ENCODE results near the gene HAGHL. TPM values are rescaled to one million over a fixed set of nuclear protein-coding genes. Genes with fewer than 3 reads are reported as not detected.

The HAGHL gene
- total and polyA plus RNA-seq, 2 of the 8 experiments (the other 6 are each of a cell fraction or from before 2014, with no cell fraction given) = 26.6 to 26.9 TPM

DNA sequence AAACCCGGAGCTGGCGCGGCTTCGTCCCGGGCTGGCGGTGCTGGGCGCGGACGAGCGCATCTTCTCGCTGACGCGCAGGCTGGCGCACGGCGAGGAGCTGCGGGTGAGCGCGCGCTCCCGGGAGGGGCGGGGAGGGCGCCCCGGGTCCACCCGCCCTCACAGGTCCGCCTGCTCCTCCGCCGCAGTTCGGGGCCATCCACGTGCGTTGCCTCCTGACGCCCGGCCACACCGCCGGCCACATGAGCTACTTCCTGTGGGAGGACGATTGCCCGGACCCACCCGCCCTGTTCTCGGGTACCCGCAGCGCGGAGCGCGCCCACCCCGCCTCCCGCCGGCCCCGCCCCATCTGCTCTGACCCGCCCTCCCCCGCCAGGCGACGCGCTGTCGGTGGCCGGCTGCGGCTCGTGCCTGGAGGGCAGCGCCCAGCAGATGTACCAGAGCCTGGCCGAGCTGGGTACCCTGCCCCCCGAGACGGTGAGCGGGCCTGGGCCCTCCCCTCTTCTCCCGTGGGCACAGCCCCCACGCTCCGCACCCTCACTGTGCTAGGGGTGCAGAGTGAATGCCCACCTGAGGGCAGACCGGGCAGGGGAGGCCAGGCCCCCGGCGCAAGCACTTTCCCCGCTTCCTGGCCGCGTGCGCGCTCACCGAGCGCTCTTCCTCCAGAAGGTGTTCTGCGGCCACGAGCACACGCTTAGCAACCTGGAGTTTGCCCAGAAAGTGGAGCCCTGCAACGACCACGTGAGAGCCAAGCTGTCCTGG, 1.4 kb downstream of the HAGHL start (continued):
- TF ChIP-seq, protein P1, sequence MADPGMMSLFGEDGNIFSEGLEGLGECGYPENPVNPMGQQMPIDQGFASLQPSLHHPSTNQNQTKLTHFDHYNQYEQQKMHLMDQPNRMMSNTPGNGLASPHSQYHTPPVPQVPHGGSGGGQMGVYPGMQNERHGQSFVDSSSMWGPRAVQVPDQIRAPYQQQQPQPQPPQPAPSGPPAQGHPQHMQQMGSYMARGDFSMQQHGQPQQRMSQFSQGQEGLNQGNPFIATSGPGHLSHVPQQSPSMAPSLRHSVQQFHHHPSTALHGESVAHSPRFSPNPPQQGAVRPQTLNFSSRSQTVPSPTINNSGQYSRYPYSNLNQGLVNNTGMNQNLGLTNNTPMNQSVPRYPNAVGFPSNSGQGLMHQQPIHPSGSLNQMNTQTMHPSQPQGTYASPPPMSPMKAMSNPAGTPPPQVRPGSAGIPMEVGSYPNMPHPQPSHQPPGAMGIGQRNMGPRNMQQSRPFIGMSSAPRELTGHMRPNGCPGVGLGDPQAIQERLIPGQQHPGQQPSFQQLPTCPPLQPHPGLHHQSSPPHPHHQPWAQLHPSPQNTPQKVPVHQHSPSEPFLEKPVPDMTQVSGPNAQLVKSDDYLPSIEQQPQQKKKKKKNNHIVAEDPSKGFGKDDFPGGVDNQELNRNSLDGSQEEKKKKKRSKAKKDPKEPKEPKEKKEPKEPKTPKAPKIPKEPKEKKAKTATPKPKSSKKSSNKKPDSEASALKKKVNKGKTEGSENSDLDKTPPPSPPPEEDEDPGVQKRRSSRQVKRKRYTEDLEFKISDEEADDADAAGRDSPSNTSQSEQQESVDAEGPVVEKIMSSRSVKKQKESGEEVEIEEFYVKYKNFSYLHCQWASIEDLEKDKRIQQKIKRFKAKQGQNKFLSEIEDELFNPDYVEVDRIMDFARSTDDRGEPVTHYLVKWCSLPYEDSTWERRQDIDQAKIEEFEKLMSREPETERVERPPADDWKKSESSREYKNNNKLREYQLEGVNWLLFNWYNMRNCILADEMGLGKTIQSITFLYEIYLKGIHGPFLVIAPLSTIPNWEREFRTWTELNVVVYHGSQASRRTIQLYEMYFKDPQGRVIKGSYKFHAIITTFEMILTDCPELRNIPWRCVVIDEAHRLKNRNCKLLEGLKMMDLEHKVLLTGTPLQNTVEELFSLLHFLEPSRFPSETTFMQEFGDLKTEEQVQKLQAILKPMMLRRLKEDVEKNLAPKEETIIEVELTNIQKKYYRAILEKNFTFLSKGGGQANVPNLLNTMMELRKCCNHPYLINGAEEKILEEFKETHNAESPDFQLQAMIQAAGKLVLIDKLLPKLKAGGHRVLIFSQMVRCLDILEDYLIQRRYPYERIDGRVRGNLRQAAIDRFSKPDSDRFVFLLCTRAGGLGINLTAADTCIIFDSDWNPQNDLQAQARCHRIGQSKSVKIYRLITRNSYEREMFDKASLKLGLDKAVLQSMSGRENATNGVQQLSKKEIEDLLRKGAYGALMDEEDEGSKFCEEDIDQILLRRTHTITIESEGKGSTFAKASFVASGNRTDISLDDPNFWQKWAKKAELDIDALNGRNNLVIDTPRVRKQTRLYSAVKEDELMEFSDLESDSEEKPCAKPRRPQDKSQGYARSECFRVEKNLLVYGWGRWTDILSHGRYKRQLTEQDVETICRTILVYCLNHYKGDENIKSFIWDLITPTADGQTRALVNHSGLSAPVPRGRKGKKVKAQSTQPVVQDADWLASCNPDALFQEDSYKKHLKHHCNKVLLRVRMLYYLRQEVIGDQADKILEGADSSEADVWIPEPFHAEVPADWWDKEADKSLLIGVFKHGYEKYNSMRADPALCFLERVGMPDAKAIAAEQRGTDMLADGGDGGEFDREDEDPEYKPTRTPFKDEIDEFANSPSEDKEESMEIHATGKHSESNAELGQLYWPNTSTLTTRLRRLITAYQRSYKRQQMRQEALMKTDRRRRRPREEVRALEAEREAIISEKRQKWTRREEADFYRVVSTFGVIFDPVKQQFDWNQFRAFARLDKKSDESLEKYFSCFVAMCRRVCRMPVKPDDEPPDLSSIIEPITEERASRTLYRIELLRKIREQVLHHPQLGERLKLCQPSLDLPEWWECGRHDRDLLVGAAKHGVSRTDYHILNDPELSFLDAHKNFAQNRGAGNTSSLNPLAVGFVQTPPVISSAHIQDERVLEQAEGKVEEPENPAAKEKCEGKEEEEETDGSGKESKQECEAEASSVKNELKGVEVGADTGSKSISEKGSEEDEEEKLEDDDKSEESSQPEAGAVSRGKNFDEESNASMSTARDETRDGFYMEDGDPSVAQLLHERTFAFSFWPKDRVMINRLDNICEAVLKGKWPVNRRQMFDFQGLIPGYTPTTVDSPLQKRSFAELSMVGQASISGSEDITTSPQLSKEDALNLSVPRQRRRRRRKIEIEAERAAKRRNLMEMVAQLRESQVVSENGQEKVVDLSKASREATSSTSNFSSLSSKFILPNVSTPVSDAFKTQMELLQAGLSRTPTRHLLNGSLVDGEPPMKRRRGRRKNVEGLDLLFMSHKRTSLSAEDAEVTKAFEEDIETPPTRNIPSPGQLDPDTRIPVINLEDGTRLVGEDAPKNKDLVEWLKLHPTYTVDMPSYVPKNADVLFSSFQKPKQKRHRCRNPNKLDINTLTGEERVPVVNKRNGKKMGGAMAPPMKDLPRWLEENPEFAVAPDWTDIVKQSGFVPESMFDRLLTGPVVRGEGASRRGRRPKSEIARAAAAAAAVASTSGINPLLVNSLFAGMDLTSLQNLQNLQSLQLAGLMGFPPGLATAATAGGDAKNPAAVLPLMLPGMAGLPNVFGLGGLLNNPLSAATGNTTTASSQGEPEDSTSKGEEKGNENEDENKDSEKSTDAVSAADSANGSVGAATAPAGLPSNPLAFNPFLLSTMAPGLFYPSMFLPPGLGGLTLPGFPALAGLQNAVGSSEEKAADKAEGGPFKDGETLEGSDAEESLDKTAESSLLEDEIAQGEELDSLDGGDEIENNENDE (IDR thresholded peaks at IDR 0.05; ENCODE audit: insufficient replicate concordance, low read length) = no peak
- no peak for TF ChIP-seq TAF1 (IDR thresholded peaks at IDR 0.05; ENCODE audit: low read depth, low read length)
- no peak for TF ChIP-seq SRF (IDR thresholded peaks at IDR 0.05; ENCODE audit: low read depth, low read length)
- TF ChIP-seq POU5F1 (IDR thresholded peaks at IDR 0.05; ENCODE audit: low read depth, low read length) = no peak
- no peak for TF ChIP-seq RNF2 (IDR thresholded peaks at IDR 0.05; ENCODE audit: borderline replicate concordance, low read depth, low read length, missing control alignments, poor library complexity, severe bottlenecking)
- TF ChIP-seq SIX5 (IDR thresholded peaks at IDR 0.05; ENCODE audit: low read depth, low read length) = no peak
- TF ChIP-seq, protein P2, sequence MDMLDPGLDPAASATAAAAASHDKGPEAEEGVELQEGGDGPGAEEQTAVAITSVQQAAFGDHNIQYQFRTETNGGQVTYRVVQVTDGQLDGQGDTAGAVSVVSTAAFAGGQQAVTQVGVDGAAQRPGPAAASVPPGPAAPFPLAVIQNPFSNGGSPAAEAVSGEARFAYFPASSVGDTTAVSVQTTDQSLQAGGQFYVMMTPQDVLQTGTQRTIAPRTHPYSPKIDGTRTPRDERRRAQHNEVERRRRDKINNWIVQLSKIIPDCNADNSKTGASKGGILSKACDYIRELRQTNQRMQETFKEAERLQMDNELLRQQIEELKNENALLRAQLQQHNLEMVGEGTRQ (IDR thresholded peaks at IDR 0.05; ENCODE audit: low read length) = 0 out of 2 replicates have a peak, but pooled peaks have one; percentile 8
- TF ChIP-seq CBX5 (IDR thresholded peaks at IDR 0.05; ENCODE audit: low read depth, low read length) = no peak
- no peak for TF ChIP-seq TCF12 (IDR thresholded peaks at IDR 0.05; ENCODE audit: low read depth, low read length)

All from H1 (cell line).